B cell (primary cell): ENCODE measurements around the gene FANCL. TPM values are rescaled to one million over a fixed set of nuclear protein-coding genes. Genes with fewer than 3 reads are reported as not detected.

Experiments
- ATAC-seq: fragments of 200-7000 bp; cut with Tn5 transposase; one replicate; pipeline ENCODE4 v1.10.0; 2021; ENCODE audit warnings: low read depth, mild to moderate bottlenecking, moderate number of reproducible peaks, moderate library complexity
- CTCF ChIA-PET: fragments of 350-600 bp; sonication (Branson Sonifier 250); formaldehyde crosslinking; loops from one replicate; lab custom pipeline; 2021; ENCODE audit warnings: antibody characterized with exemption, inconsistent platforms; lab: Charles Lee
- POLR2A ChIA-PET: fragments of 350-600 bp; sonication (Branson Sonifier 250); formaldehyde crosslinking; loops from one replicate; lab custom pipeline; 2021; ENCODE audit warnings: antibody characterized with exemption; lab: Charles Lee
- DNase-seq: peaks from one replicate; pipeline ENCODE4 v3.0.0; 2013
- H2AFZ ChIP-seq: 2 replicates; pipeline ENCODE4 v1.6.1; 2012; ENCODE audit warnings: mild to moderate bottlenecking, low read depth, low read length; ENCODE audit not compliant: insufficient read depth, poor library complexity, severe bottlenecking
- H3K27ac ChIP-seq, 2 donors: 1 replicate in 1 of 2; 2 replicates in 1 of 2; pipeline ENCODE4 v1.5.1; 2012 to 2013; ENCODE audit warnings: low read length in 2 of 2, mild to moderate bottlenecking in 2 of 2, moderate library complexity in 1 of 2
- H3K27me3 ChIP-seq, 4 experiments: fragments of 200-600 bp in 1 of 4; sonication (generic) in 1 of 4; replicated peaks in 1 of 4; 1 replicate in 2 of 4; 2 replicates in 2 of 4; pipeline versions ENCODE4 v1.6.1 to v1.7.0; 2013 to 2016; ENCODE audit warnings: low read length in 3 of 4, mild to moderate bottlenecking in 2 of 4, mixed read lengths in 1 of 4, moderate library complexity in 1 of 4; ENCODE audit not compliant: insufficient read depth in 4 of 4, control insufficient read depth in 3 of 4; ENCODE audit errors: control extremely low read depth in 1 of 4
- H3K36me3 ChIP-seq, 2 experiments: replicated peaks in 1 of 2; 1 replicate in 1 of 2; 2 replicates in 1 of 2; pipeline versions ENCODE4 v1.6.1 to v1.7.1; 2013; ENCODE audit warnings: low read length in 1 of 2; ENCODE audit not compliant: insufficient read depth in 2 of 2, control insufficient read depth in 1 of 2; ENCODE audit errors: control extremely low read depth in 1 of 2, extremely low read depth in 1 of 2
- H3K4me1 ChIP-seq, 2 donors: fragments of 200-600 bp in 1 of 2; sonication (generic) in 1 of 2; 1 replicate in 1 of 2; 2 replicates in 1 of 2; pipeline versions ENCODE4 v1.5.1 to v1.6.1; 2013 to 2017; ENCODE audit warnings: low read length in 2 of 2; ENCODE audit not compliant: control insufficient read depth in 2 of 2, insufficient read depth in 2 of 2
- H3K4me2 ChIP-seq: replicated peaks from 2 replicates; pipeline ENCODE3; 2012; ENCODE audit warnings: mild to moderate bottlenecking, low read depth, low read length; ENCODE audit not compliant: poor library complexity, severe bottlenecking
- H3K4me3 ChIP-seq, 5 experiments: fragments of 200-600 bp in 1 of 5; sonication (generic) in 1 of 5; 1 replicate in 3 of 5; 2 replicates in 2 of 5; pipeline versions ENCODE4 v1.5.1 to v1.7.0; 2011 to 2016; ENCODE audit warnings: low read length in 4 of 5, mild to moderate bottlenecking in 4 of 5, low read depth in 2 of 5, control low read depth in 1 of 5, moderate library complexity in 1 of 5; ENCODE audit not compliant: insufficient read depth in 1 of 5; ENCODE audit errors: control extremely low read depth in 1 of 5, extremely low read depth in 1 of 5
- H3K79me2 ChIP-seq: fragments of 200-600 bp; sonication (generic); one replicate; pipeline ENCODE4 v1.6.0; 2016; ENCODE audit warnings: low read length; ENCODE audit not compliant: control insufficient read depth, insufficient read depth
- H3K9ac ChIP-seq: fragments of 200-600 bp; sonication (generic); 2 replicates; pipeline ENCODE4 v1.6.1; 2017; ENCODE audit warnings: mild to moderate bottlenecking, low read length, moderate library complexity
- H3K9me3 ChIP-seq, 3 donors: one replicate each; pipeline versions ENCODE4 v1.6.1 to v1.7.1; 2013; ENCODE audit warnings: low read length in 2 of 3; ENCODE audit not compliant: control insufficient read depth in 2 of 3, insufficient read depth in 1 of 3; ENCODE audit errors: control extremely low read depth in 1 of 3
- H4K20me1 ChIP-seq: 2 replicates; pipeline ENCODE4 v1.6.0; 2012; ENCODE audit warnings: mild to moderate bottlenecking, low read length; ENCODE audit not compliant: insufficient read depth, control insufficient read depth, poor library complexity, severe bottlenecking
- H3K27ac Mint-ChIP-seq: one replicate; pipeline ENCODE4 v1.8.0; 2021; ENCODE audit warnings: mixed read lengths
- H3K27me3 Mint-ChIP-seq: one replicate; pipeline ENCODE4 v1.8.0; 2021; ENCODE audit warnings: mixed read lengths
- H3K4me1 Mint-ChIP-seq: one replicate; pipeline ENCODE4 v1.8.0; 2021; ENCODE audit warnings: mixed read lengths
- H3K4me3 Mint-ChIP-seq: one replicate; pipeline ENCODE4 v1.8.0; 2021; ENCODE audit warnings: mixed read lengths
- H3K9me3 Mint-ChIP-seq: one replicate; pipeline ENCODE4 v1.8.0; 2022; ENCODE audit warnings: mixed read lengths; ENCODE audit not compliant: insufficient read depth
- CTCF ChIP-seq: fragments of 200-600 bp; IDR thresholded peaks from one replicate; pipeline ENCODE4 v1.8.0; 2022; ENCODE audit warnings: antibody characterized with exemption, mild to moderate bottlenecking
- EZH2 ChIP-seq: IDR thresholded peaks from 2 replicates; pipeline ENCODE4 v1.6.1; 2012; ENCODE audit warnings: borderline replicate concordance, low read depth, mild to moderate bottlenecking, moderate library complexity, low read length; ENCODE audit not compliant: insufficient read depth, poor library complexity, severe bottlenecking
- WGBS: methylation state at CpG from one replicate; pipeline ENCODE4 v1.1.5; 2013; ENCODE audit warnings: missing lambda C conversion rate; ENCODE audit not compliant: insufficient coverage; 5-methylcytosine and 5-hydroxymethylcytosine counted together
- intact Hi-C: fragments of 100-400 bp; cut with micrococcal nuclease; formaldehyde crosslinking; loops from one replicate; pipeline ENCODE4 v1.10.0; 2022
- polyA plus RNA-seq: library from polyadenylated mRNA; depleted of rRNA; stranded (reverse); fragments of >200 nt; gene quantifications from 2 replicates; pipeline ENCODE4 v1.2.3, GENCODE V29; 2012
- total RNA-seq, 2 donors: library from RNA; stranded (reverse); fragments of 120-200 nt in 1 of 2; gene quantifications; 1 replicate in 1 of 2; 2 replicates in 1 of 2; pipeline versions ENCODE4 v1.2.3 to v1.2.4, GENCODE V29; 2013 to 2022

Gene FANCL
- total and polyA plus RNA-seq, 2 donors (not counting 1 experiment from before 2014, with no cell fraction given) = 9.1 to 31.7 TPM

GRCh38 chr2:58163913-58164312 lies 77.2 kb downstream of the FANCL start:
- no peak overlapping the region for H3K9ac ChIP-seq
- H3K27ac ChIP-seq = no peak overlapping the region
- H3K4me2 ChIP-seq = no peak overlapping the region
- no peaks in the 10 kb centered on the region for H3K79me2 ChIP-seq
- WGBS = no CpG with 5 or more reads among the region's 3 CpGs
- no peak overlapping the region for H3K4me3 Mint-ChIP-seq
- intact Hi-C loops = loop anchor here (5.0 kb wide), 1 partner anchor 257 kb away; no protein-coding TSS in a partner anchor
- POLR2A ChIA-PET = no interaction called here
- H3K27me3 ChIP-seq = no peaks in the 10 kb centered on the region
- TF ChIP-seq CTCF (no peak), EZH2 (no peak)
- H3K4me1 ChIP-seq = no peaks in the 10 kb centered on the region
- H4K20me1 ChIP-seq = no peaks in the 10 kb centered on the region
- H3K9me3 Mint-ChIP-seq = no peaks in the 10 kb centered on the region
- no peak for ATAC-seq
- CTCF ChIA-PET = no interaction called here
- no peak overlapping the region for H2AFZ ChIP-seq
- H3K9me3 ChIP-seq = no peaks in the 10 kb centered on the region
- H3K27me3 Mint-ChIP-seq = no peaks in the 10 kb centered on the region
- H3K36me3 ChIP-seq = peaks cover 0 to 20% of the 10 kb centered on the region in 2 experiments
- no peaks in the 10 kb centered on the region for H3K4me1 Mint-ChIP-seq
- H3K4me3 ChIP-seq = no peak overlapping the region
- no peak for DNase-seq
- H3K27ac Mint-ChIP-seq = no peak overlapping the region

DNA sequence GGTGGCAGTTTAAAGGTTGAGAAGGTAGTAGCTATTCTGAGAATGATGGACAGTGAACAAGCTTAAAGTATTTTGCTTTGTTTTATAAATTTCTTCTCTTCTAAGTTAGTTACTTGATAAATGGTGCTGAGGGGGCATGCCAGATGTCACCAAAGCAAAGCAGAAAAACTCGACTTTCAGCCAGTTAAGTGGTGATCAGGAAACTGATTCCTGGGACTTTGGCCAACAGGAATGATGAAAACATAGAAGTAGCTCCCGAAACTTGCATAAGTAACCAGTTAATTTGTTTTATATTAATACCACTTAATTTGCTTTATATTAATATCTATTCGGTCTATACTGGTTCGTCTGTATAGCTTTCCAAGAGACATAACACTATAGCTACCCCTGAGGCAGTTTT lies 82.6 kb downstream of the FANCL start:
- no CpG with 5 or more reads among the region's 4 CpGs for WGBS
- POLR2A ChIA-PET = no interaction called here
- Mint-ChIP-seq H3K4me1 (no peaks in the 10 kb centered on the region), H3K27ac (no peak overlapping the region), H3K27me3 (no peaks in the 10 kb centered on the region), H3K9me3 (peaks cover 9% of the 10 kb centered on the region), H3K4me3 (no peak overlapping the region)
- H3K9ac ChIP-seq = no peak overlapping the region
- no peak for ATAC-seq
- no peak overlapping the region for H3K4me3 ChIP-seq
- H3K4me1 ChIP-seq = no peaks in the 10 kb centered on the region
- H2AFZ ChIP-seq = no peak overlapping the region
- DNase-seq = no peak
- no peak overlapping the region for H3K4me2 ChIP-seq
- no peak overlapping the region for H3K27ac ChIP-seq
- no peaks in the 10 kb centered on the region for H3K79me2 ChIP-seq
- H3K27me3 ChIP-seq = no peaks in the 10 kb centered on the region
- TF ChIP-seq EZH2 (no peak), CTCF (no peak)
- H3K36me3 ChIP-seq = peaks cover 2 to 32% of the 10 kb centered on the region in 2 experiments
- H3K9me3 ChIP-seq = no peaks in the 10 kb centered on the region
- no peaks in the 10 kb centered on the region for H4K20me1 ChIP-seq
- intact Hi-C loops = no loop called here
- CTCF ChIA-PET = interaction anchor here (0.5 to 2.2 kb wide), 2 partner anchors 29 to 253 kb away, joined by 5 read pairs; no protein-coding TSS in a partner anchor
